HS-5 (cell line): ENCODE results near the gene RBM33.

Experiments
- DNase-seq: peaks from one replicate; pipeline ENCODE4 v3.0.0-alpha.2; 2012; ENCODE audit warnings: low read depth

The RBM33 gene

GRCh38 chr7:155797262-155798250 lies 153.1 kb downstream of the RBM33 start:
- no peak for DNase-seq

GRCh38 chr7:155798673-155799439 lies 154.4 kb downstream of the RBM33 start:
- no peak for DNase-seq

DNA sequence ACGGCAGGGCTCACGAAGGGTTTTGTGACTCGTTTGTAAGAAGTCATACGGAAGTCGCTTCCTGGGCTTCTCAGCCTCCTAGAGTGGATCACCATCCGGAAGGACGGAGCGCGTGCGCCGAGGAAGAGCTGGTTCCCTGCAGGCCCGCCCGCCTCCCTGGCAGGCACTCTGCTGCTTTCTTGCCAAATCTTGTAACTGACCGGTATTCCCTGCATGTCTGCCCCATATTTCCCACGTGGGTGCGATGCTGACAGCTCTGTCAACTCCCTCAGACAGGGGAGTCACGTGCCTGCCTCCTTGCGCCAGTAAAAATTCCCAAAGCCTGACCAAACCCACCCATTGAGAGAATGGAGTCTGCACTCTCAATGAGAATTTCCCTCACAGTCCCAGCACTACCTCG lies 155.1 kb downstream of the RBM33 start:
- no peak for DNase-seq

GRCh38 chr7:155800301-155800700 lies 155.8 kb downstream of the RBM33 start:
- DNase-seq, result no peak

GRCh38 chr7:155800741-155801267 lies 156.3 kb downstream of the RBM33 start:
- no peak for DNase-seq

DNA sequence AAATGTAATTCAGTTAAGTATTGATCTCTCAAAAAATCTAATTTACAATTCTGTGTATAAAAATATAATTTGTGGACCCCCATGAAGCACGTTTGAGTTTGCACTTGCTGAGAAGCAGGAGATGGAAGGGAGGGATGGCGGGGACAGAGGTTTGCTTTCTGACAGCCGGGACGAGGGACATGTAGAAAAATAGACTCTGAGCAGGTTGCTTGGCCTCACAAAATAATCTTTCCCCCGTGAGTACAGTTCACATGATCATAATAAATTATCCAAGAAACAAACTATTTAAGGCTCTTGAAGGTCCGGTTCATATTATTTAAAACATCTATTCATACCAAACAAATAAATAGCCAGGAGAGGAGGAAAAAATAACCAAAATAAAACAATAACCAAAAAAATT lies 157.8 kb downstream of the RBM33 start:
- DNase-seq, result no peak

GRCh38 chr7:155802906-155803417 lies 158.5 kb downstream of the RBM33 start:
- no peak for DNase-seq

- DNase-seq, result no peak
These were observed 159.2 kb downstream of the RBM33 start for GRCh38 chr7:155803418-155804376.

- DNase-seq, result no peak
These were observed 160.0 kb downstream of the RBM33 start for GRCh38 chr7:155804431-155804831.

DNA sequence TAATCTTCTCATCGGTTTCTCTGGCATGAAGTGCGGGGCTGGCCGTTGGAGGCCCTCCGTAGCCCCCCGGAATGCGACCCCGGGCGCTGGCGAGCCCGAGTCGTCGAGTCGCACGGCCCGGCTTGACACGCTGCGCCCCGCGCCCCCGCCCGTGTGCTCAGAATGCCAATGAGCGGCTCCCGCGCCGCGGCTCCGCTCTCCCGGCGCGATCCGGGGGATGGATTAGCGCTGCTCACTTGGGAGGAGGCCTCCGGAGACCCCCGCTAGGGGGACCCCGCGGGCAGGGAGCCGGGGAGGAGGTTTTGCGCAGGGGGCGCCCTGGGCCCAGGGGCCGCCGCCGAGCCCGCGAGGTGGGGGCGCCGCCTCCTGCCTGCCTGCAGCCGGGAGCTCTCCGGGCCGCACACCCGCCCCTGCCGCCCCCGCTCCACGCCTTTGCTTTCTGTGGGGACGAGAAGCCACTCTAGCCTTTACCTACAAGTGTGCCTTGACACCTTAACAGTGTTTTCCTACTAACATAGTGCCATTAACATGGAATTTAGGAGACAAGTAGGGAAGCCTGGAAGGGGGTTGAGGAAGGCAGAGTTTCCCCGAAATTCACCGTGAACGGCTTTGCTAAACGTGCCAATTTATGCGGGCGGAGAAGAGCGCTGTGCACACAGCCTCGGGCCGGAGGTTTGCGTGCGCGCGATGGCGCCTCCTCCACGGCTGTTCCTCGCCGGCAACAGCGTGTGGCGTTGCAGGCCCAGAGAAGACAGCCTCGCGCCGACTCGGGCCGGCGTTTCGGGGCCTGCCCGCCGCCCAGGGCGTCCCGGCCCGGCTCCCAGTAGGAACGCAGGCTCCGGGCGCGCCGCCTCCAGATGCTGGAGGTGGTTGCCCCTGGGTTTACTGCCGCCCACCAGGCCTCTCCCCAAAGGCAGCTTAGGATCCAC lies 160.7 kb downstream of the RBM33 start:
- no peak for DNase-seq

DNA sequence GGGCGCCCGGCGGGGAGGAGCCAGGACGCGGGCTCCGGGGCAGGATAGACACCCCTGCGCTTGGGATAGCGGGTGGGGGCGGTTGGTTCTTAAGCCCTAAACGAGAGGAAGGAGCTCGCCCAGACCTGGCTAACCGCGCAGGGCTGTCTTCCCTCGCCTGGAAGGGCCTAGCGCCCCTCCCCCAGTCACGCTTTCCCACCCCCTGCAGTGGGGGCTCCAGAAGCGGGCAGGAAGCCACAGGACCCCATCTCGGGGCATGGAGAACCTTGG lies 161.3 kb downstream of the RBM33 start:
- DNase-seq, result no peak

DNA sequence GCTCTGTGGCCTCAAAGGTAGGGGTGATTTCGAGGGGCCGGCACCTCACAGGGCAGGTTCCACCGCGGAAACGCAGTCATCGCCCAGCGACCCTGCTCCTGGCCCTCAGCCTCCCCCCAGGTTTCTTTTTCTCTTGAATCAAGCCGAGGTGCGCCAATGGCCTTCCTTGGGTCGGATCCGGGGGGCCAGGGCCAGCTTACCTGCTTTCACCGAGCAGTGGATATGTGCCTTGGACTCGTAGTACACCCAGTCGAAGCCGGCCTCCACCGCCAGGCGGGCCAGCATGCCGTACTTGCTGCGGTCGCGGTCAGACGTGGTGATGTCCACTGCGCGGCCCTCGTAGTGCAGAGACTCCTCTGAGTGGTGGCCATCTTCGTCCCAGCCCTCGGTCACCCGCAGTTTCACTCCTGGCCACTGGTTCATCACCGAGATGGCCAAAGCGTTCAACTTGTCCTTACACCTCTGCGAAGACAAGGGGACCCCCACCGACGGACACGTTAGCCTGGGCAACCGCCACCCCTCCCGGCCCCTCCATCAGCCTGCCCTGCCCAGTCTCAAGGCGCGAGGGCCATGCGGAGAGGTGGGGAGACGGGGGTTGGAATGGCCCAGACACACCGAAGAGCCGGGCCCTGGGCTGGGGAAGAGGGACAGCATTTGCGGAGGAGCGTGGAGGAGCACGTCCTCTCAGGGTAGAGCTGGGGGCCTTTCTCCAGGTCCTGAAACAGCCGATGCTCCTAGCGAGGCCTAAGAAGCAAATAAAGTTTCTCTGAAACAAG lies 161.8 kb downstream of the RBM33 start:
- no peak for DNase-seq

- DNase-seq, result no peak
These were observed 162.7 kb downstream of the RBM33 start for GRCh38 chr7:155807065-155807671.

DNA sequence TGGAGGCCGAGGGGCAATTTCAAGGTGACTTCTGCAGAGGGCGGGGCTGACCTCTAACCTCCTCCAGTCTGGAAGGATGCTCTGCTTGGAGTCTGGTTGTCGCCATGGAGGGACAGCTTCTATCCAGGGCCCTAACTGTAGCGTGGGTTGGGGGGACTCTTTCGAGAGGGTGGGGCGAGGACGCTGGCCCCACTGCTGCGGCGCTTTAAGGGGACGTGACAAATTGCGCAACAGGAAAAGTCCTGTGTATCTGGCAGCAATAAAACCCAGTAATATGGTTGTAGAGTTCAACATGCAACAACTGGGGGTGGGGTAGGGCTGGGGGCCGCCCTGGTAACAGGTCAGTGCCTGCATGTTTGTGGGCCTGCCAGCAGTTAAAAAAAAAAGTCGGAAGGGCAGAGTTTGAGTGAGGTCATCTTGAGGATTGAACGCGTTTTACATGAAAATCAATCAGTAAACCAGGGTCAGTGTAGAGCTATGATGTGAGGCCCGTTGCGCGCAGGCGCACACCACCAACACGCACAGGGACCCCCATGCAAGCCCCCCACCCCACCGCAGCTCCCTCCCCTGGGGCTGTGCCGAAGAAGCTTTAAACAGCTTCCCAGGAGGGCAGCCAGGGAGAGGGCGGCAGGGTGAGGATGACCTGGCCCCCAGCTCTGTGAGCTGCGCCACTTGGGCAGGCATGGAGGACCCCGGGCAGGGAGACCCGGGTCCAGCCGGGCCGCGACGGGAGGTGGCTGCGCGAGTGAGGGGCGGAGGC lies 163.5 kb downstream of the RBM33 start:
- DNase-seq, result no peak

DNA sequence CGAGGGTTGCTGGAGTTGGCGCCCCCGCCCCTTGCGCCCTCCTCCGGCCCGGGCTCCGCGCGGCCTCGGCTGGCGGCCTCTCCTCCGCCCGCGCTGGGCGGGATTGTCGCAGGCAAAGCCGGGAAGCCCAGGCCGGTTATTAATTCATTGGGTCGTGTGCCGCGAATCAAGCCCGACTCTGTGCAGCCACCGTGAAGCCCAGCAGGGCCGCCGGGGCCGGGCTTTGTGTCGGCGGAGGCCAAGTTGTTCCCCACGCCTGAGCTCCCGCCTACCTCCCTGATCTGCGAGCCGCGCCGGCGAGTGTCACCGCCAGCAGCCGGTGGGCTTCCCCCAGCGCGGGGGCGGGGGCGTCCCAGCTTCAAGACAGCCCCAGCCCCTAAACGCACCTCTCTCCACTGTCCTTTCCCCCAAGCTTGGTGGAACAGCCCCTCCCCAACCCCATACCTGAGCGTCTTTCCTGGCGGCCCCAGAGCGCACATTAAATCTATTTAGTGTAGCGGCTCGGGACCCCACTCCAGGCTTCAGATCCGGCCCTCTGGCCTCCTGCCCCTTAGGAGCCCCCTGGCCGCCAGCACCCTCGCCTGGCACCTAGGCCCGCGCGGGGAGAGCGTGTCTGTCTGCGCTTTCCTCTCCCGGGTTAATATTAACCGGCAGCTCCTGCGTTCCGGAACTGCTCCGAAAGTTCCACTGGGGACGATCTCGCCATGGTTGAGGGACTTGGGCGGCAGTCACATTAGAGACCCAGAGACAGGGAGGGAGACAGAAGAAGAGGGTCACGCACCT lies 164.3 kb downstream of the RBM33 start:
- DNase-seq, result no peak

GRCh38 chr7:155809332-155809946 lies 165.0 kb downstream of the RBM33 start:
- DNase-seq, result no peak
